GM12878 (cell line): ENCODE data around the gene ARL14EPL. TPM values are rescaled to one million over a fixed set of nuclear protein-coding genes. Genes with fewer than 3 reads are reported as not detected.

Experiments
- ATAC-seq: fragments of 200-7000 bp; cut with Tn5 transposase; 3 replicates; pipeline ENCODE4 v1.9.1; 2020; ENCODE audit warnings: mild to moderate bottlenecking, moderate library complexity
- BruUV-seq: library from RNA; stranded (reverse); fragments of 400-500 nt; replicated peaks from 2 replicates; lab custom pipeline; 2021; lab: Mats Ljungman, UMichigan
- CTCF ChIA-PET: fragments of 300-600 bp; sonication (Branson Sonifier 250); formaldehyde crosslinking; extraction: SDS; loops from one replicate; lab custom pipeline; 2021; ENCODE audit warnings: inconsistent platforms; lab: Yijun Ruan, JAX
- POLR2A ChIA-PET: fragments of 350-600 bp; formaldehyde crosslinking; extraction: SDS; loops from one replicate; lab custom pipeline; 2021; ENCODE audit warnings: inconsistent platforms; lab: Charles Lee
- RAD21 ChIA-PET: fragments of 300-600 bp; sonication (Branson Sonifier 250); formaldehyde crosslinking; loops from one replicate; lab custom pipeline; 2023; ENCODE audit warnings: antibody characterized with exemption; ENCODE audit not compliant: unreplicated experiment; lab: Charles Lee
- SMC1A ChIA-PET: fragments of 300-600 bp; sonication (Branson Sonifier 250); formaldehyde crosslinking; loops from one replicate; lab custom pipeline; 2023; ENCODE audit not compliant: unreplicated experiment, uncharacterized antibody; lab: Charles Lee
- DNase-seq: peaks from one replicate; pipeline ENCODE4 v3.0.0-alpha.2; 2011; ENCODE audit warnings: low read depth, low spot score
- FAIRE-seq: peaks from 3 replicates; lab custom pipeline; 2011; peaks lifted over from hg19 to GRCh38; lab: Jason Lieb, UNC
- H2AFZ ChIP-seq: 2 replicates; pipeline ENCODE4 v1.6.0; 2011; ENCODE audit warnings: low read depth, low read length, control low read depth; ENCODE audit not compliant: control insufficient read depth
- H3K27ac ChIP-seq: 2 replicates; pipeline ENCODE4 v1.5.1; 2011; ENCODE audit warnings: control low read depth; ENCODE audit not compliant: control insufficient read depth, insufficient read depth
- H3K27me3 ChIP-seq, 2 experiments: replicated peaks in 1 of 2; 2 replicates each; pipeline versions ENCODE4 v1.6.0 to v1.6.1; 2011; ENCODE audit warnings: low read length in 1 of 2; ENCODE audit not compliant: control insufficient read depth in 2 of 2, insufficient read depth in 2 of 2
- H3K36me3 ChIP-seq, 2 experiments: 2 replicates each; pipeline ENCODE4 v1.5.1; 2011; ENCODE audit warnings: low read length in 1 of 2; ENCODE audit not compliant: control insufficient read depth in 2 of 2, insufficient read depth in 2 of 2
- H3K4me1 ChIP-seq: 2 replicates; pipeline ENCODE4 v1.6.1; 2011; ENCODE audit warnings: mild to moderate bottlenecking, low read length, moderate library complexity, mixed read lengths; ENCODE audit not compliant: control insufficient read depth, insufficient read depth
- H3K4me2 ChIP-seq: 2 replicates; pipeline ENCODE4 v1.6.0; 2011; ENCODE audit warnings: control low read depth; ENCODE audit not compliant: control insufficient read depth, insufficient read depth
- H3K4me3 ChIP-seq: fragments of 200-600 bp; sonication (generic); 2 replicates; pipeline ENCODE4 v1.5.1; 2016
- H3K79me2 ChIP-seq: 2 replicates; pipeline ENCODE4 v1.6.0; 2011; ENCODE audit warnings: low read length; ENCODE audit not compliant: control insufficient read depth, insufficient read depth
- H3K9ac ChIP-seq: 2 replicates; pipeline ENCODE4 v1.8.0; 2011; ENCODE audit warnings: low read length, control low read depth, mixed read lengths; ENCODE audit not compliant: control insufficient read depth, insufficient read depth
- H3K9me3 ChIP-seq: replicated peaks from 3 replicates; pipeline ENCODE4 v1.5.1; 2011; ENCODE audit warnings: mild to moderate bottlenecking, low read length; ENCODE audit not compliant: control insufficient read depth, insufficient read depth
- H4K20me1 ChIP-seq: 2 replicates; pipeline ENCODE4 v1.6.0; 2011; ENCODE audit not compliant: control insufficient read depth, insufficient read depth
- YY1 ChIP-seq: IDR thresholded peaks from 2 replicates; pipeline ENCODE4 v1.6.1; 2011; ENCODE audit warnings: low read depth, mild to moderate bottlenecking, low read length
- WGBS: methylation state at CpG from one replicate; pipeline ENCODE4 v1.1.6; 2016; ENCODE audit warnings: low lambda C conversion rate; ENCODE audit not compliant: insufficient replicate concordance, insufficient coverage; ENCODE audit errors: missing lambda C conversion rate; 5-methylcytosine and 5-hydroxymethylcytosine counted together
- in situ Hi-C: fragments of 300-500 bp; cut with MboI; formaldehyde crosslinking; loops from 9 replicates; pipeline ENCODE4 v1.14.3; 2018; ENCODE audit warnings: mixed read lengths
- intact Hi-C: fragments of 100-400 bp; cut with micrococcal nuclease; formaldehyde crosslinking; loops from one replicate; pipeline ENCODE4 v1.14.2; 2022; ENCODE audit not compliant: unreplicated experiment
- polyA plus RNA-seq, 11 experiments: library from polyadenylated mRNA; depleted of rRNA in 4 of 11; unstranded in 6 of 11; stranded (reverse) in 5 of 11; fragments of >200 nt; fragmentation: Nextera tagmentation in 4 of 11; fragmentation: Illumina TruSeq in 1 of 11; extraction: Ambion mirVana in 4 of 11; extraction: Trizol in 1 of 11; gene quantifications; 1 replicate in 1 of 11; 2 replicates in 10 of 11; pipeline versions ENCODE4 v1.2.1 to v1.2.3, GENCODE V29; 2011 to 2016; ENCODE audit warnings: inconsistent platforms in 2 of 11, missing spikeins in 2 of 11, low read depth in 1 of 11
- total RNA-seq, 4 experiments: library from RNA; depleted of rRNA in 3 of 4; stranded (reverse); fragments of >200 nt in 3 of 4; fragmentation: Illumina TruSeq in 1 of 4; extraction: Trizol in 1 of 4; gene quantifications; 2 replicates each; pipeline versions ENCODE4 v1.2.1 to v1.2.3, GENCODE V29; 2013 to 2021
- TF ChIP-seq, protein P1 (sequence below): fragments of 450-650 bp; IDR thresholded peaks from 2 replicates; pipeline ENCODE4 v1.6.1; 2017; ENCODE audit warnings: borderline replicate concordance
- TF ChIP-seq, protein P2 (sequence below): IDR thresholded peaks from 2 replicates; pipeline ENCODE4 v1.6.1; 2012; ENCODE audit warnings: mild to moderate bottlenecking, low read depth, low read length

ARL14EPL gene
- total and polyA plus RNA-seq, 10 of the 15 experiments (the other 5 are each of a cell fraction or from before 2014, with no cell fraction given) = 0.08 TPM; not detected in 9

DNA sequence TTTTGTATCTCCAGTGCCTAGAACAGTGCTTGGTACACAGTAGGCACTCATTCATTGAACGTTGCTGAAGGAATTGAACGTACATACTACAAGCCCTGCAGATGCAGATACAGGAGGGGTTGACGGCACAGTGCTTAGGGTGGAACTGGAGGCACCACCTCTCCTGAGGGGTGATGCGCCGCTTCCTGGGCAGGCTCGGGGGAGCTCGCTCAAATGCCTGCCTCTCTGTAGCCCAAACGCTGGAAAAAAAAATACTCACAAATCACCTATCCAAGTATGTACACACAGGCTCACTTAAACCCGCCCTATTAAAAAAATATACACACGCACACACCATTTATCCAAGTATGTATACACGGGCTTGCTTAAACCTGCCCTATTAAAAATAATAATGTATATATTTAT, 52.0 kb downstream of the ARL14EPL start:
- Histone ChIP-seq H3K9me3 (no peaks in the 10 kb centered on the region), H3K27me3 (no peaks in the 10 kb centered on the region), H3K79me2 (peaks cover 12% of the 10 kb centered on the region), H3K27ac (peak overlapping the region; percentile 86; the same call in 1 of the 2 replicates), H3K4me1 (peaks cover 4% of the 10 kb centered on the region; the same call in 1 of the 2 replicates), H2AFZ (peak overlapping the region; percentile 59), H3K36me3 (no peaks in the 10 kb centered on the region), H3K4me2 (peak overlapping the region; percentile 82), H4K20me1 (no peaks in the 10 kb centered on the region), H3K9ac (peak overlapping the region; percentile 85), H3K4me3 (peak overlapping the region; percentile 73)
- intact Hi-C loops (no loop called here), in situ Hi-C loops (no loop called here)
- TSS peak; percentile 86 for BruUV-seq
- WGBS = 0% methylated on average over 11 of the region's 11 CpGs
- ChIA-PET POLR2A (interaction anchor here (0.6 to 1.1 kb wide), 2 partner anchors 8 to 877 kb away, joined by 3 to 4 read pairs; no protein-coding TSS in a partner anchor), SMC1A (interaction anchor here (0.9 to 1.0 kb wide), 2 partner anchors 8 to 357 kb away, joined by 3 to 4 read pairs; no protein-coding TSS in a partner anchor), CTCF (interaction anchor here (0.6 to 1.6 kb wide), 2 partner anchors 8 to 17 kb away, joined by 3 to 4 read pairs; no protein-coding TSS in a partner anchor)
- TF ChIP-seq, protein P1, sequence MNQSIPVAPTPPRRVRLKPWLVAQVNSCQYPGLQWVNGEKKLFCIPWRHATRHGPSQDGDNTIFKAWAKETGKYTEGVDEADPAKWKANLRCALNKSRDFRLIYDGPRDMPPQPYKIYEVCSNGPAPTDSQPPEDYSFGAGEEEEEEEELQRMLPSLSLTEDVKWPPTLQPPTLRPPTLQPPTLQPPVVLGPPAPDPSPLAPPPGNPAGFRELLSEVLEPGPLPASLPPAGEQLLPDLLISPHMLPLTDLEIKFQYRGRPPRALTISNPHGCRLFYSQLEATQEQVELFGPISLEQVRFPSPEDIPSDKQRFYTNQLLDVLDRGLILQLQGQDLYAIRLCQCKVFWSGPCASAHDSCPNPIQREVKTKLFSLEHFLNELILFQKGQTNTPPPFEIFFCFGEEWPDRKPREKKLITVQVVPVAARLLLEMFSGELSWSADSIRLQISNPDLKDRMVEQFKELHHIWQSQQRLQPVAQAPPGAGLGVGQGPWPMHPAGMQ = no peak
- TF ChIP-seq YY1 = 0 out of 2 replicates have a peak, but pooled peaks have one; percentile 6
- TF ChIP-seq, protein P2, sequence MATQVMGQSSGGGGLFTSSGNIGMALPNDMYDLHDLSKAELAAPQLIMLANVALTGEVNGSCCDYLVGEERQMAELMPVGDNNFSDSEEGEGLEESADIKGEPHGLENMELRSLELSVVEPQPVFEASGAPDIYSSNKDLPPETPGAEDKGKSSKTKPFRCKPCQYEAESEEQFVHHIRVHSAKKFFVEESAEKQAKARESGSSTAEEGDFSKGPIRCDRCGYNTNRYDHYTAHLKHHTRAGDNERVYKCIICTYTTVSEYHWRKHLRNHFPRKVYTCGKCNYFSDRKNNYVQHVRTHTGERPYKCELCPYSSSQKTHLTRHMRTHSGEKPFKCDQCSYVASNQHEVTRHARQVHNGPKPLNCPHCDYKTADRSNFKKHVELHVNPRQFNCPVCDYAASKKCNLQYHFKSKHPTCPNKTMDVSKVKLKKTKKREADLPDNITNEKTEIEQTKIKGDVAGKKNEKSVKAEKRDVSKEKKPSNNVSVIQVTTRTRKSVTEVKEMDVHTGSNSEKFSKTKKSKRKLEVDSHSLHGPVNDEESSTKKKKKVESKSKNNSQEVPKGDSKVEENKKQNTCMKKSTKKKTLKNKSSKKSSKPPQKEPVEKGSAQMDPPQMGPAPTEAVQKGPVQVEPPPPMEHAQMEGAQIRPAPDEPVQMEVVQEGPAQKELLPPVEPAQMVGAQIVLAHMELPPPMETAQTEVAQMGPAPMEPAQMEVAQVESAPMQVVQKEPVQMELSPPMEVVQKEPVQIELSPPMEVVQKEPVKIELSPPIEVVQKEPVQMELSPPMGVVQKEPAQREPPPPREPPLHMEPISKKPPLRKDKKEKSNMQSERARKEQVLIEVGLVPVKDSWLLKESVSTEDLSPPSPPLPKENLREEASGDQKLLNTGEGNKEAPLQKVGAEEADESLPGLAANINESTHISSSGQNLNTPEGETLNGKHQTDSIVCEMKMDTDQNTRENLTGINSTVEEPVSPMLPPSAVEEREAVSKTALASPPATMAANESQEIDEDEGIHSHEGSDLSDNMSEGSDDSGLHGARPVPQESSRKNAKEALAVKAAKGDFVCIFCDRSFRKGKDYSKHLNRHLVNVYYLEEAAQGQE = no peak
- TF ChIP-seq, all 136 proteins: peak for 1
- DNase-seq (no peak), FAIRE-seq (no peak), ATAC-seq (peak; percentile 60)
- RAD21 ChIA-PET = no interaction called here
